Measurements from ENCODE around the gene VWC2L.

The VWC2L gene

DNA sequence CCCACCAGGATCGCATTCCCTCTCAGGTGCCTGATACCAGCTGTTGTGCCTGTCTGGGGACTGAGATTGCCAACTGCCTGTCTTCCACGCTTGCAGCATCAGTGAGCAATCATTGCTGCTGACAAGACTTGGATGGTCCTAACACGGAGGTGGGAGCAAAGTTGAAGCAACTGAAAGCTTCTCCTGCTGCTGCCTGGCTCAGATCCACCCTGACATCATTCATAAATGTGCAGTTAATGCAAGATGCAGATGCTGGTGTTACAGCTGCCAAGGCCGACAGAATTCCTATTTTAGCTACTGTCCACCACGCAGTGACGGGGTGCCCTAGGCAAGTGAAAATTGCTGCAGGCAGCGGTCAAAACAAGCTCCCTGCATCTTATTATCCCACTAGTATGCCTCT, 131.4 kb downstream of the VWC2L start:
- DNase-seq (ENCODE audit: low read depth): no peak

DNA sequence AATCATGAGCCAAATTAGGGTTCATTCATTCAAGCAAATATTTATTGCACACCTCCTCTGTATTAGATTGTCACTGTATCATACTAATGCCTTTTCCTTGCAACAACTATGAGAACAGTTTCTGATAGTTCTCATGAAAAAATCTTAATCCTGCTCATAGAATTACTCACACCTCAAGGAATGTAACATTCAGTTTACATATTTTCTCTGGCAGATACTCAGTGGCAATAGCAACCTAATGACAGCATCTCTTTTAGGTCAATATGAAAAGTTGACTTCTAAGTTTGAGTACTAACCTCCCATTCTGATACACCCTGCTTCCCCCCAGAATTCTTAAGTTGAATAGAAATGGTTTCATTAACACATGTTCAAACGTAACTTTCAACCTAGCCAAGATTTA, 132.0 kb downstream of the VWC2L start:
- DNase-seq (ENCODE audit: low read depth): no peak

DNA sequence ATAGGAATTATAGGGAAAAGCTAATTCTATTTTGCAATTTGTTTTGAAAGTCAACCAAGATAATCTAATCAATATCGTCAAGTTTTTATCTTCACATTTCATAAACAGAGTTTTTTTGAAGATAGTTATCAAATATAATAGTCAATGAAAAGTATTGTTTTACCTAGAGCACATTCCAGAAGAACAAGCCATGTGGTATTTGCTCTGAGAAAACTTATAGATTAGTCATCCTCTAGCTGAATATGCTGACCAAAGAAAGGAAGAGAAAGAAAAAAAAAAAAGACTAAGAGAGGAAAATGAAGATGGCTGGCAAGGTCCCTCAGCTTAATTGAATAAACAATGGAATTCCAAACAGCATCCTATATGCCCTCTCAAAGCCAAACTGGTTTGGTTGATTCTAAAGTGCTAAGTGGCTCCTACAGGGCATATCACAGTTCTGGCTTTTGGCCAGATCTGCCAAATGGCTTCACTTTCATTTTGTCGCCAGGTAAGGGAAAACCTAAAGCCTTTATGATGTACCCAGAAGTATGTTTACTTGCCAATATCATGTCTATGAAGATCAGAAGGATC, 132.6 kb downstream of the VWC2L start:
- DNase-seq (ENCODE audit: low read depth): no peak

DNA sequence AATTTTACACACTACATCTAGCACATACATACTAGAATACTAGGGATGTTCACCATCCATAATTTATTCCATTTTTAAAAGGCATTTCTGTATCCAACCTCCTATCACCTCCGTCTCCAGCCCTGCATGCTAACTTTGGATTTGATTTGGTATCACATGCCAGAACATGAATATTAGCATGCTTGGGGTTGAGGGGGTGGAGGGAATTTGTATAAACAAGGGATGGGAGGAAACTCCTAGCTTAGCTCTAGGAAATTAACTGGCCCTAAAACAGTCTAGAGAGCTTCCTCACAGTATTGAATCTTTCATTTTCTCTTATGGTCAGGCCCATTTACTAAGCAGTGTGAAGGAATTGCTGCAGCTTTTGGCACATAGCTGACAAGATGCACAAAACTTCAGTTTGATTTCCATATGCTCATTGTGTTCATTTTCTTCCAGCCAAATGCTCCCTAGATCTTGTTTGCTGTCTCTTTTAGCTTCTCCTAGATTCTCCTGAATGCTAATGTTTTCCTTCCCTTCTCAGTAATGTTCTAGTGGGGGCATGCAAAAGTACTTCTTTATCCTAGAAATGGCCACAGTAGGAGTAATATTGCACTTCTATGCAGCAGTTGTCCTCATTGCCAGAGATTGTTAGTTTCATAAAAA, 135.2 kb downstream of the VWC2L start:
- DNase-seq (ENCODE audit: low read depth): no peak

DNA sequence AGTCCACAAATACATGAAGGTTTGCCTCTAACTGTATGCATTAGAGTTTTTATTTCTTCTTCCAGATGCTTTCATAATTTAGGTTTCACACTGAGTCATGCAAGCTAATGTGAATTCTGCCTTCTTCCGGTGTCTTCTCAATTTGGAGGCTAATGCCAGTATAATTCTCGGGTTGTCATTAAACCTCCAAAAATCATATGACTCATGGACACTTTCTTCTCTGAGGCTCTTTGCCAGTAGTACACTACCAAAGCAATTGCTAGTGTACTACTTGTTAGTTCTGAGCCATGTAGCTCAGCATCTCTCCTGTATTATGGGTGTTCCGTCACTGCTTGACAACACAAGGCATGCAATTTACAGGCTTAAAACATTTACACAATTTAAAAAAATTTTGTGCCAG, 137.1 kb downstream of the VWC2L start:
- DNase-seq (ENCODE audit: low read depth): no peak

DNA sequence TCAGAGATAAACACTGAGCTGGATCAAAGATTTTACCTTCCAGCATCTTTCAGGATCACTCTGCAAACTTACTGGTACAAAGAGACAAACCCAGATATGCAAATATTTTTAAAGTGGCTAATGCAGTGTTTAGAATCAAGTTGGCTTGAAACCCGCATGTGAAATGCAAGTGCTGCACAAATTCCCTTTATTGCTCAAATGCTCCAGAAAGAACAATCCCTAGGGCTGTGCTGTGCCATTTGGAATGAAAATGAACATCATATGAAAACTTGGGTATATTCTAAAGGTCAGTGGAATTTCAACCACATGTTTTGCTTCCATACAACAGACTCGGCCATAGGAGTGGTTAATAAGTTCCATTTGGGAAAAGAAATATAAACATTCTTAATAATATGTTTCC, 139.1 kb downstream of the VWC2L start:
- no peak for DNase-seq (ENCODE audit: low read depth)

DNA sequence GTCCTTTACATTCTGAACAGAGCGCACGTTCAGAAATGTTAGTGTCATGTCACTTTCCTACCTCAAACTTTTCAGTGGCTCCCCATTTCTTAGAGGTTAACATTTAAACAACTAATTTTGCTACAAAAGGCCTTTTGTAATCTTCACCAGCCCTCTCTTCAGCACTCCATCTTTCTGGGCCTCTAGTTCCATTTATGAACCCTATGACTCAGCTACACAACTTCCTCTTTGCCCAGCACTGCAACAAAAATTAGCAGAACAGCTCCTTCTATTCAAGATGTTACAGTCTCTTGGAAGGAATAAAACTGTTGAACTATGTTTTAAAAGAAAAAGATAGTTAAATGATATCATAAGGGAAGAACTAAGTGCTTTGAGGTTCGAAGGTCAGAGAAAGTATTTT, 139.9 kb downstream of the VWC2L start:
- no peak for DNase-seq (ENCODE audit: low read depth)

DNA sequence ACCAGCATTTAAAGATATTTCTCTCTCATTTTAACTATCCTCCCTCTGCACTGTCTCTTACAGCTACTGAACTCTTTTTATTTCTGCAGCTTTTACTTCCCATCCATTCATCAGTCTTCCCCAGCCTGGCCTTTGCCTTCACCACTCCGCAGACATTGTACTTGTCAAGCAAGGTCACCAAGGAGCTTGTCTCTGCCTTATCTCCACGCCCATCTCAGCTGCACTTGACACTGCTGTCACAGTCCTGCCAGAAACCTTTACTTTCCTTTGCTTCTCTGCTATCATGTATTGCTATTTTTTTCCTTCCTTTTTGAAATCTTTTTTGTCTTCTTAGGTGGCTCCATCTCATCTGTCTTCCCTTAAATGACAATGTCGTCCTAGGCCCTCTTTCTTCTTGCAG, 147.0 kb downstream of the VWC2L start:
- DNase-seq (ENCODE audit: low read depth): no peak

DNA sequence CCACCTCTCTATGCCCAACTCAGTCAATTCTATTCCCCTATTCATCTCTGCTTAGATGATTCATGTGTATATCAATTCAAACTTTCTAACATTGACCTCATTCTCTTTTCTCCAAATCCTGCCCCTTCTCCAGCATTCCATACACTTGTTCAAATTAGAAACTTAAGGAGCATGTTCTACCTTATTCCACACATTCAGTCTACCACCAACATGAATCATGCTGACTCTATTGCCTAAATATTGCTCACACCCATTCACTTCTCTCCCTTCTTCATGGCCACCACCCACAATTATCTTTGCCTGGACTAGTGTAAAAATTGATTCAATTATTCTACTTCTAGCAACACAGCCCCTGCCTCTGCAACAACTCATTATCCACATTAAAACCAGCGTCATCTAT, 147.5 kb downstream of the VWC2L start:
- DNase-seq (ENCODE audit: low read depth): no peak

DNA sequence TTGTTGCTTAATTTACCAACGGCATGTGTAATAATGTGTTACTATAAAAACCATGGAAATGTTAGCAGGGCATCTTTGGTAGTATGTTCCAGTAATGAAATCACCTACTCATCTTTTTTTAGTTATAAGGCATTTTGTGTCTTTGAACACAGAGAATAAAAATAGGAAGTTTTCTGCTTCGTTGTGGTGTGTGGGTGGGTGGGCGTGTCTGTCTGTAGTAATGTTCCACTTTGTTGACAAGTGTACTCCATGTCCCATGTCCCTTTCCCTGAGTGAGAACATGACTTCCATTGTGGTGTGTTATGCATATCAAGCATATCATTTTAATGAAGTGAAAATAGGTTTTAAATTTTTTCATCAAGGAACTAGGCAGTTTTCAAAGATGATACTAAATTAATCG, 149.3 kb downstream of the VWC2L start:
- no peak for DNase-seq (ENCODE audit: low read depth)

DNA sequence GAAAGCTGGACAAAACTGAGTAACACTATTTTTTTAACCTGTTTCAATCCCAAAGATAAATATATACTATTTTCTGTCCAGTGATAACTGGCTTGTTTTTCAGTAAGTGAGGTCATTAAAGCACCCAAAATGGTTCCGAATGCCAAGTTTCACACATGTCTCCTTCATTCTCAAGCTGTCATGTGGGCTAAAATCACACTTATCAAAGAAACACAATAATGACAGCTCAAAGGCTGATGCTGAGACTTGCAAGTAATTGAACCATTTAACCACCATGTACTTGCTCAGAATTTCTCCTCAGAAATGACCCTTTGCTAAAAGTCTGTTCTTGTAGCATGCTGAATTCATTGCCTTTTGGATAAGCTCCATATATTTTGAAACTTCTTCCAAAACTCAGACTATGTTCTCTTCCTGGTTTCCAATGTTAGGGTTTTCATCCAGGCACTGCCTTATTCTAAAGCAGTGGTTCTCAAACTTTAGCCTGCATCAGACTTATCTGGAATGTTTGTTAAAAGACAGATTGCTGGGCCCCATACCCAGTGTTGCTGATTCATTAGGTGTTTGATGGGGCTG, 149.8 kb downstream of the VWC2L start:
- DNase-seq (ENCODE audit: low read depth): no peak

DNA sequence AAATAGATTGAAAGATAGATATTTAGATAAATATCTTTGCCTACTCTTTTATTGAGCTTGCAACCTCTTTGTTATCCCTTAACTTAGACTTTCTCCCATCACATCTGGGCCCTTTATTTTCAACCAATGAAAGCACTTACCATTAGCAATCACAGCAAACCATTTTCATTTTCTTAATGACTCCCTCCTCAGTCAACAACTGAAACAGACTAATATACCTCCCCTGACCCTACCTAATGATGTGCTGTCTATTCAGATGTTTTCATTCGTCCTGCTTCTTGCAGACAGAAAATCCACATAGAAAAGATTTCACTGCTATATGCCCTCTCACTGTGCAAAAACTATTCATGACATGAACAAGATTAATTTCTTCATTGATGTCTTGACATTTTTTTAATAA, 154.4 kb downstream of the VWC2L start:
- no peak for DNase-seq (ENCODE audit: low read depth)

DNA sequence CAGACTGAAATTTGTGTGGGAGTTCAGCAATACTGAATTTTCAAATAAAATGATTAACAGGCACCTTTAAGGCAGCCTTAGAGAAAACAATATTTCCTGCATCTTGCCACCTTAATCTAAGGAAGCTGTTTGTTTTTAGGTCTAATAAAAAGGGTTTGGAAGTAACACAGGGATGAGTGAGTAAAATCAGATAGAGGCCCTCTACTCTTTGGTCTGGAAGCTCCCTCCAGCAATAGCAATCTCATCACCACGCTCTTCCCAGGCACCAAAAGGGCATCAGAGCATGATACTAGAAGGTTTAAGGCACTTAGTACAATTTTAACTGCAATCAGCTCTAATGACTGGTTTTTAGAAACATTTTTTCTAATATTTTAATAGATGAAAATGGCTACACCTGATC, 155.6 kb downstream of the VWC2L start:
- no peak for DNase-seq (ENCODE audit: low read depth)

DNA sequence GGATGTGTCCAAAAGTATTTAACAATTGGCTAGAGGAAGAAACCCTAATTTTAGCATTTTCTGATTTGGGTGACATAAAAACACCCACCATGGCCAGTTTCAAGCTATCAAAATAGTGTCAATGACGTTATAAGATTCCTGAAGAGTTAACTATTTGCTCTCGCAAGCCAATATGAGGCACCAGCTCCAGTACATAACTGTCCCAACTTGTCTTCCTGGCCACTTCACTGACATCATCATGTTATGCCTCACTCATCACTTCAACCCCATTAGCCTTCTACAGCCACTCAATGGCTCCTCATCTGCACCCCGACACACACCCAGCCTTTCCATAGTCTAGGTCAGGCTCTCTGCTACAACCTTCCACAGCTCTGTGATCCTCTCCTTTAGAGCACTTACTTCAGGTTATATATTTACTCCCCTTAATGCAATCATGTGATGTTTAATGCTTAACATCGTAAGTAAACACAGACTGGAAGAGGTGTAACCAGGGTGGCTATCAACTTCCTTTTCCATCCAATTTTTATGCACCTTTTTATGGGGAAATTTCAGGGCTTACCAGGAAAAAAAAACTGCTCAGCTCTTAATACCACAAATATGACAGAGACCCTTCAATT, 158.7 kb downstream of the VWC2L start:
- DNase-seq (ENCODE audit: low read depth): no peak

DNA sequence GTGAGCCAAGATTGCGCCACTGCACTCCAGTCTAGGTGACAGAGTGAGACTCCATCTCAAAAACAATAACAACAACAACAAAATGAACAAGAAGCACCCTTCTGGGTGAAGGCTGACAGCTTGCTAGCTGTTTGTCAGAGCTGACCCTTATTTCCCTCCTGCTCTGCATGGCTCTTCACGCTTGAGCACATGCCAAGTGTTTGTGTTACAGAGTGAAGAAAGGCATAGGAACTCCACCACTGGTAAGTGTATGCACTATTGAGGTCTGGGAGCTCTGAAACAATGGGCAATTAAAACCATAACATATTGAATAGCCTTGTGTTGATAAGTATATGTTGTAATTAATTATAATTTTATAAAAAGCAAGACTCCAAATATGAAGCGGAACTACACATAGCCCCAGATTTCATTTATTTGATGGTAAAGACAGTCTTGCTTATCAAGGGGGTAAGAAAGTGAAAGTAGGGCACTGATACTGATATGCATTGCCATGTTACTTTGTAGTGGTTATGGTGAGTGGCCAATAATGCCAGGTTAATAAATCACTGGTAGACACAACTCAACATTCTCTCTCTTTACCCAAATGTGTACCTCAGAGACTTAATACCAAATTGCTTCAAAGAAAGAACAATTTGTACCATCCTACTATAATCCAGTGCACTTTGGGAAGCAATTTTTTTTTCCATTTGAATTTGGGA, 163.4 kb downstream of the VWC2L start:
- DNase-seq (ENCODE audit: low read depth): no peak

DNA sequence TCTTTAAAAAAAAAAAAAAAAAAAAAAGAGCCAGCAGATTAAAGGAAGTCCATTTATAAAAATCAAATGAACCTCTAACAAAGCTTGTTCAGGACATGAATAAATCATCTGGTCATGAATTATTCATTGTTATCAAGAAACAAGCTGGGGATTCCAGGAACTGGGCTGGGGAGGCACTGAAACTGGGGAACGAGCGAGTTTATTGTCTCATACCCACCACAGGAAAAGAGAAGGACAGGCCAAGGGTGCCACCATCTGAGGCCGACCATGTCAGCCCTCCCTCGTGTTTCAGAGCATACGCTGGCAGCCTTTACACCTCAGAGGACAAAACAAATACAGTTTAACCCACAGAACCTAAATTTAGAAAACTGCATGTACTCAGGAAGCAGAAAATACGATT, 164.2 kb downstream of the VWC2L start:
- no peak for DNase-seq (ENCODE audit: low read depth)

DNA sequence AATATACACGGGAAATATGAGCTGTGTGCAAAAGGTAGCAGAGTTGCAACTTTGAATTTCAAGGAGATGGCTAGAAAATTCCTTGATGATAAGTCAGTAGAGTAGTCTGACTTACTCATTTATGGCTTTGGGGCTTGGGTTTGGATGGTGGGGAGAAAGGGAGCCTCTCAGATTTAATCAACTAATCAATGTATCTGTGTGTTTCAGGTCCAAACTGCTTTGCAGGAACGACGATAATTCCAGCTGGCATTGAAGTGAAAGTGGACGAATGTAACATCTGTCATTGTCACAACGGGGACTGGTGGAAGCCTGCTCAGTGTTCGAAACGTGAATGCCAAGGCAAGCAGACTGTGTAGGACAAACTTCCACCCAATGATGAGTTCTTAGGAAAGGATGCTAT, 164.6 kb downstream of the VWC2L start:
- no peak for DNase-seq (ENCODE audit: low read depth)

DNA sequence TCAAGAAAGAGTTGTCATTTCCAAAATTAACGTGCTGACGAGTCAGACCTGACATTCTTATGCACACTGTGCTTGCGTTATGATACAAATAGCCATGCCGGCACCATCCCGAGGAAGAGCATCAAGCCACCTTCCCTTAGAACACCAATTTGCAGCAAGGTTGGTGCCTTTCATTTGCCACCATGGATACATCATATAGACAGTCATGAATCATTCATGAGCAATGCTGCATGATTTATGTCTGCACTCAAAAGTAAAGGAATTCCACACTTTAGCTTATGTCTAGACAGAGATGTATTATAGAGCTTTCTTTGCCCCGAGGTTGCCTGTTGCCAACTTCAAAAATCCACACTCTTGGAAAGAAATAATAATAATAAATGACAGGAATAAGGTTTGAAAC, 166.9 kb downstream of the VWC2L start:
- no peak for DNase-seq (ENCODE audit: low read depth)

DNA sequence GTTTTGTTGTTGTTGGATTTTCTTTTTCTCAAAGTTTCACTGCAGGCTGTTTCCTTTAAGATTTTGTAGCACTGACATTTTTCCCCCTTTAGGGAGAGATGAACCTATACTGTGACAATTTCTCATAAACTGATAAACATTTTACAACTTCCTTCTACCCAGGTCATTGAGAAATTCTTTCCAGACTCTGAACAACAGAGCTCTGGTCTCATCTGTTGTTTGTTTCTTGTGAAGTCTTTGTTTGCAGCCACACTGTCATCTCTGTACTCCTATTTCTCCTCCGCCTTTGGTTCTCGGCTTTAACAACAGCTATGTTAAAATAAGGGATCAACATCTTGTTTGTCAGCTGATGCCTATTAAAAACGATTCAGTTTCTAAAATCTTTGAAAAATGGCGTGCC, 167.6 kb downstream of the VWC2L start:
- no peak for DNase-seq (ENCODE audit: low read depth)

DNA sequence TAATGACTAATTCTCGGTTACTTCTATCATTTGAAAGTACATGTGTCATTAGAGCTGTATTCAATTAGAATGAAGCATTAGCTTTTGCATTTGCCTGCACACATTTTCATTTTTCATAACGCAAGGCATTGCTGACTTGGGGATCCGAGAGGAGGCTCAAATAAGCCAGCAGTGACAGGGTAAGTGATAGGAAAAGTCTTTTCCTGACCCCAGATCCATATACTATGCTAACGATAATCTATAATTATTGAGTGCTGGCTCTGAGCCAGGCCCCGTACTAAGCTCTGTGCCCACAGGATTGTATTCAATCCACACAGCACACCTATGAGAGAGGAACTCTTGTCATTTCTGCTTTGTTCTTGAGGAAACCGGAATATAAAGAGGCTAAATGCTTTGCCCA, 168.2 kb downstream of the VWC2L start:
- DNase-seq (ENCODE audit: low read depth): no peak

DNA sequence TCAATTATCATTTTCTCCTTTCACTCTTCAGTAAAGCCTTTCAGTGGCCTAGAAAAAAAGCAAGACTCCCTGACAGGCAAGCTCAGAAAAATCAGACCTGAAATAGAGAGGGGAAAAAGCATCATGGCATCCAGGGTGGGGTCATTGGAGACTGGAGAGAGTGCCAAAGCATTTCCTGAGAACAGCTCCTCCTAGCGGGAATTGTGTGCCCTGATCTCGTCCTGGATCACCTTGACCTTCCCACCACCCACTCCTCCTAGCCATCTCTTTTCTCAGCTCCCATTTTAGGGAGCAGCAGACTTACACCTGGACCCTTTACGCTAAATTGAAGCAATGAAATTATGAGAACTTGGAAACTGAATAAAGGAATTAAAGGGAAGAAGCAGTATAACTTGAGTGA, 176.6 kb downstream of the VWC2L start:
- DNase-seq (ENCODE audit: low read depth): no peak

DNA sequence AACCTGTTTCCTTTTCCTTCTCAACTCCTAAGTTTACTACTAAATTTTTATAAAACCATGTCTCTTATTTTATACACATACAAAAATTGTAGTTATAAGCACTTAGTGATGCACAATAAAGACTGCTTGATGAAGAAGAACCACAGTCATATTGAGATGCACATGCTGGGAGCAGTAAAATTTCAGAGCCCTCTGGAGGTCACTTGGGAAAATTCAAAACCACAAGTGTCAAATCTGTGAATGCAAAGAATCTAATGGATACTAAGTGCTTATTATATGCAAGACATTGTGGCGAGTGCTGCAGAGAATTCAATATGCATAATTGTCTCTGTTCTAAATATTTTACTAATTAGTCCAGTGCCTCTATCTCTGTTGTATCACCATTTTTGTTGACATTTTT, 180.5 kb downstream of the VWC2L start:
- DNase-seq (ENCODE audit: low read depth): no peak

DNA sequence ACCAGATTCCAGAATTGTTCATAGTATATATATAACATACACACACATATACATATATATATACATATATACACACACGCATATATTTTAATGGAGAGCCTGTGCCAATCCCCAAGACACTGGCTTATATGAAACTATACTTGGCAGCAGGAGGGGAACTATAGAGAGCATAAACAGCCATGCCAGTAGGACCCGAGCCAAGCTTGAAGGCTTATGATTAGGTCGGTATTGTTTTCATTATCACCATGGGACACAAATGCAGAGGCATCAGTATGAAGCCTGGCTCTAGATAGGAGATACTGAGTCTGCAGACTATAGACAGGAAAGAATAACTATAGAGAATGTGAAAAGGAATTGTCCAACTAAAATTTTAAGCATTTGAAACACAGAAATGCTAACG, 181.2 kb downstream of the VWC2L start:
- DNase-seq (ENCODE audit: low read depth): no peak
